ENCODE data around the gene SERPINA12. TPM values are rescaled to one million over a fixed set of nuclear protein-coding genes. Genes with fewer than 3 reads are reported as not detected.
"Not testable (repeated sequence)": the region's sequence is repeated elsewhere in the genome, so short reads cannot be mapped to it uniquely, and the experiment has no call there.

The SERPINA12 gene
- total RNA-seq, 1 experiment from 2014 or later, result not detected

DNA sequence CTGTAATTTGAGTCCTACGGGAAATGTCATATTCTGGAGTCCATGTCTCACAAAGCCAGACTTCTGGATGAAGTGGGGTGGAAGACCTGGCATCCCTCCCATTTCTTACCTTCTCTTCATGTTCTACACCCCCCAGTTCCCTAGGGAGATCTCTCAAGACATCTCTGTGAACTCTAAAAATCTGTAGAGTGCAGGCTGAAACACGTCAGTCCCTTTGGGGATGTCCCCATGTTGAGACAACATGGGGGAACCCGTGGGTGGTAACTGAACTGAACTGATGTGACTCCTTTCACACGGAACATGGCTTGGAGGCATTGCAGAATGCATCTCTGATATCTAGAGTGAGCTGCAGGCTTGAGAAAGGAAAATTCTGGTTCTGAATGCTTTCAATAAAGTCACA lies 15.2 kb downstream of the SERPINA12 start:
- no peak for DNase-seq (ENCODE audit: low read depth)

DNA sequence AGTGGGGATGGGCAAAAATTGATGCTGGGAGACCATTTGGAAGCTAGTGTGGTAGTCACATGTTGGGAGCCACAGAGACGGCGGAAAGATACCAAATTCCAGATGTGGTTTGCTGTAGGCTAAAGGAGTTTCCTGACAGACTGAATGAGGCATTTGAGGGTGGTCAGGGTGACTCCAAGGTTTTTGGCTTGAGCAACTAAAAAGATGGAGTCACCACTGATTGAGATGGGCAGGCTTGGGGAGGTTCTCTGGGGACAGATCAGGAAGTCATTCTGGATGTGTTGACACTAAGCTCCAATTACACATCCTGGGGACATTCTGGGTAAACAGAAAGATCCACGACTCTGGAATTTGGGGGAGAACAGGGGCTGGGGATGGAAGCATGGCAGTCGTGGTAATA lies 17.8 kb downstream of the SERPINA12 start:
- DNase-seq (ENCODE audit: low read depth), result no peak

DNA sequence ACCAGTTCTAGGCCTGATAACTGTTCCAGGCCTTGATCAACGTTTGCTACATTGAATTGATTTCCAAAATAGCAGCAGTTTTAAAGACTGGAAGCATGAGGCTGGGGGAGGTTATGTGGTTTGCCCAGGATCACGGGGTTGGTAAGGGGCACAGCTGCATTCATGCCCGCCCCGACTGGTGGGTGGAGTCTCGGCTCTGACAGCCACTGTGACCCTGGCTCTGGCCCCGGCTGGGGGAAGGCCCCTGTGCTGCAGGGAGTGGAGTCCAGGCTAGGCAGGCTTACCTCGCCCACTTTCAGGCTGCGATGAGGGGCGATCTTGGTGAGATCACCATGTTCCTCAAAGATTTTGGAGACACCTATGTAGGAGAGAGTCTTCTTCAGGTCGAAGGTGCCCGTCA lies 19.9 kb downstream of the SERPINA12 start:
- DNase-seq (ENCODE audit: low read depth), result no peak

DNA sequence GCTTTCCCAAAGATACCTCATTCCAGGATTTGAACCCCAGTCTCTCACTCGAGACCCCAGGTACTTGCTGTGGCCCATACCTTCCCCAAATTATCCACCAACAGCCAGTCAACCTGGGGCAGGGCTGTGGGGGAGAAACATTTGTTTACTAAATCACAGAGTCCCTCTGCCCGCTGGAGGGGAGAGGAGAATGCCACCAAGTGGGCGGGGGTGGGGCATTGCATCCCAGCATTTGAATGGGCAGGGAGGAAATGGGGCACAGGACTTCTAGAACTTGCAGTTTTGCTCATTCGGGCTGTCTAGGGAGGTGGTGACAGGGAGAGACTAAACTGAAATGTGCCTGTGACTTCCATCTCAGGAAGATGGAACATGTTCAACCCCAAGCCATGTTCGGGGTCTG lies 22.4 kb downstream of the SERPINA12 start:
- DNase-seq (ENCODE audit: low read depth), result no peak

DNA sequence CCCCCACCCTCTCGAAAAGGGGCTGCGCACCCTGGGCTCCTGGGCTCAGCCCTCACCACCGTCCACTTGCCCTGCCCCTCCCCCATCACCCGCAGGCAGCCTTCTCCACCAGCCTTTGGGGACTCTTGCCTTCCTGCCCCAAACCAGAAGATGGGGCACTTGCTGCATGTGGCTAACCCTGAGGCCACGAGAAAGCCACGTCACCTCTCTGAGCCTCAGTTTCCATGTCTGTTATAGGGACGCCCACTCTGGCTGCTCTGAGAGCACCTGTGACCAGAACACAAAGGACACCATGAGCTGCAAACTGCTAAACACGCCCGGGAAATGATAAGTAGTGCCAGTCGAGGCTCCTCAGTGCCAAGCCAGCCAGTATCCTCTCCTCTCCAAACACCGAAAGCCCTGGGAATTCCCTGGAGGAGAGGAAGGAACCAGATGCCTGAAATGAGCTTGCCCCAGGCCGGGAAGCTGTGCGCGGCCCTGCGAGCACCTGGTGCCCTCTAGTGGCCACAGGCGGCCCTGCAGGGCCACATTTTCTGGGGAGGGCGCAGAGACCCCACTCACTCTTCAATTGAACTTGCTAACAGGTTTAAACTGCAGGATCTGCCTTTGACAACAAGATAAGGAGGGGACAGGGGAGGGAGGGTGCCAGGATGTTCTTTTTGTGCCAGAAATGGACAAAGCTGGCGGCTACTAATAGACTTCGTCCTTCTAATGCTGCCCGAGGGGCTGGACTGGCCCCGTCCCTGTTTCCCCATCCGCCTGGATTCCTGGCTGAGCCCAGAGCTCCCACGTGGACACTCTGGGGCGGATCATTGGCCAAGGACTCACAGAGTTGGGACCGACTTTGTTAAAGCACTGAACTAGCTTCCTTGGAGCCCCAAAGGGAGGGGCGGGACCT lies 23.1 kb downstream of the SERPINA12 start:
- peak; percentile 48 for DNase-seq (ENCODE audit: low read depth)

DNA sequence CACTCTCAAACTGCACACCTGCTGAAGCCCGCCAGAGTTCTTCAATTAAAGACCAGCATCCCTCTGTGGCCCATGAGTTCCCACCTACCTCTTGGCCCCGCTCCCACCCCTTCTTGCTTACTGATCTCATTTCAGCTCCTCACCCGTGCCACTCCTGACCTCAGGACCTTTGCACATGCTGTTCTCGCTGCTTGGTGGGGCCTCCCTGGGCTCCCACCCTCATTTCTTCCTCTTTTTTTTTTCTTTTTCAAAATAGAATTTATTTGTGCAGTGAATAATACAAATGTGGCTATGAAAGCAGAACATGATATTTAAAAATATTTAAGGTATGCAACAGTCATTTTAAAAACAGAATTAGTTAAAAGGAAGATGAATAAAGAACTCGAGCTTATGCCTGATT lies 24.8 kb downstream of the SERPINA12 start:
- DNase-seq (ENCODE audit: low read depth), result no peak

DNA sequence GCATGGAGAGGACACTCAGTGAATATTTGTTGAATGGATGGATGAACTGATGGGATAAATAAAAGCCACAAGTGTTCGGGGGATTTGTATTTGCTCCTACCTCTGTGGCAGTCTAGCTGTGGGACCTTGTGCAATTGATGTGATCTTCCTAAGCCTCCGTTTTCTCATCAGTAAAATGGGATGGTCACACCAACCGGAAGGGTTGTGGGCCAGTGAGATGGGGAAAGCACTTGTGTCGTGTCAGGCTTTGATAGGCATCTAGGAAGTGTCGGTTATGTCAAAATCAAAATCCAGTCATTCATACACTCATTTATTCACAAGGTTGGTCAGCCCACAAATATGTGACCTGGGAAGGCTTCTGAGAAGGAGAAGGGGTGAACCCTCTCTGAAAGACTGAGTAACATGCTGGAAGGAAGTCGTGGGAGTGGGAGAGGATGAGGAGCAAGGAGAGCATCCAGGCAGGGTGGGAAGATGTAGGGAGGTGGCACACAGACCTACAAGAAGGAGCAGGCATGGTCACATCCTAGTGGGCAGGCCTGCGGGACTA lies 25.5 kb downstream of the SERPINA12 start:
- peak; percentile 64 for DNase-seq (ENCODE audit: low read depth)

DNA sequence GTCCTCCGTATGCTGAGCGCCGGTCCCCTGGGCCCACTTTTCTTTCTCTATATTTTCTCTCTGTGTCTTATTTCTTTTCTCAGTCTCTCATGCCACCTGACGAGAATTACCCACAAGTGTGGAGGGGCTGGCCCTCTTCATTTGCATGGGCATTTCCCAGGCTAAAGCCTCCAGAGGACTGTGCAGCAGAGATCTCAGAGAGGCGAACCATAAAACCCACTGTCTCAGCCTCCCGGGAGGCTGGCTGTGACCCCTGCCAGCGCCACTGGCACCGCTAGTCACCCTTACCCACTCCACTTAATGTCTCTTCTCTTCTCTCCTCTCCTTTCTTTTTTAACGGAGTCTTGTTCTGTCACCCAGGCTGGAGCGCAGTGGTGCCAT lies 26.2 kb downstream of the SERPINA12 start:
- no peak for DNase-seq (ENCODE audit: low read depth)

DNA sequence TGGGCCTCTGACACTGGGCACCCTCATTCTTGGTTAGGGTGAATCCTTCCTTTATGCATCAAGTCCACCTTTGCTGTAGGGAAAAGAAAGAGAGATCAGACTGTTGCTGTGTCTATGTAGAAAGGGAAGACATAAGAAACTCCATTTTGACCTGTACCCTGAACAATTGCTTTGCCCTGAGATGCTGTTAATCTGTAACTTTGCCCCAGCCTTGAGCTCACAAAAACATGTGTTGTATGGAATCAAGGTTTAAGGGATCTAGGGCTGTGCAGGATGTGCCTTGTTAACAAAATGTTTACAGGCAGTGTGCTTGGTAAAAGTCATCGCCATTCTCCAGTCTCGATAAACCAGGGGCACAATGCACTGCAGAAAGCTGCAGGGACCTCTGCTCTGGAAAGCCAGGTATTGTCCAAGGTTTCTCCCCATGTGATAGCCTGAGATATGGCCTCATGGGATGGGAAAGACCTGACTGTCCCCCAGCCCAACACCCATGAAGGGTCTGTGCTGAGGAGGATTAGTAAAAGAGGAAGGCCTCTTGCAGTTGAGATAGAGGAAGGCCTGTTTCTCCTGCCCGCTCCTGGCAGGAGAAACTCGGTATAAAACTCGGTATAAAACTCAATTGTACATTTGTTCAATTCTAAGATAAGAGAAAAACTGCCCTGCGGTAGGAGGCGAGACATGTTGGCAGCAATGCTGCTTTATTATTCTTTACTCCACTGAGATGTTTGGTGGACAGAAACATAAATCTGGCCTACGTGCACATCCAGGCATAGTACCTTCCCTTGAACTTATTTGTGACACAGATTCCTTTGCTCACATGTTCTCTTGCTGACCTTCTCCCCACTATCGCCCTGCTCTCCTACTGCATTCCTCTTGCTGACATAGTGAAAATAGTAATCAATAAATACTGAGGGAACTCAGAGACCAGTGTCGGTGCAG lies 26.9 kb downstream of the SERPINA12 start:
- DNase-seq (ENCODE audit: low read depth), result not testable (repeated sequence)

DNA sequence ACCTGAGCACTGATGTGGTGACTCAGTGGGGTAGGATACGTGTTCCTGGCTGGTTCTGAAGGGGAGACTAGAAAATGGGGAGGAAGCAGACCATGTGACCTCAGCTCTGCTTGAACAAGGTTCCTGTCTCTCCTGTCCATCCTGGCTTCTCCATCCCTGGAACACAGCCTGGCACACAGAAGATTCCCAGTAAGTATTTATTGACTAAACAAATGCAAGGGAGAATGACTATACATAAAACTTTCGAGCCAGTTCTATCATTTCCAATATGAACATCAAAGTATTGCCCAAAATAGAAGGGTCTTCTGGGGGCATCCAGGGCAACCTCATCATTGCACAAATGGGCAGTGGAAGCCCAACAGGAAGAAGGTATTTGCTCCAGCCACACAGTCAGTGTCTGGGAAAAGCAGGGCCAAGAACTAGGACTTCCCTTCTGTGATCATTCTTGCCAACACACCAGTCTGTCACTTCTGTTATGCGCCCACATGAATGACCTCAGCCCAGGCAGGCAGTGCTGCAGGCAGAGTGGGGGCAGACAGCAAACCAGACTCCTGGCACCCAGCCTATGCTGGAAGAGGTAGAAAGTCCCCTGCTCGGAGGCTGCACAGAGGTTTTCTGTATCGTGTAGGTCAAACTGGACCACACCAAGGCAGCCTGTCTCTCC lies 27.7 kb downstream of the SERPINA12 start:
- peak; percentile 71 for DNase-seq (ENCODE audit: low read depth)

DNA sequence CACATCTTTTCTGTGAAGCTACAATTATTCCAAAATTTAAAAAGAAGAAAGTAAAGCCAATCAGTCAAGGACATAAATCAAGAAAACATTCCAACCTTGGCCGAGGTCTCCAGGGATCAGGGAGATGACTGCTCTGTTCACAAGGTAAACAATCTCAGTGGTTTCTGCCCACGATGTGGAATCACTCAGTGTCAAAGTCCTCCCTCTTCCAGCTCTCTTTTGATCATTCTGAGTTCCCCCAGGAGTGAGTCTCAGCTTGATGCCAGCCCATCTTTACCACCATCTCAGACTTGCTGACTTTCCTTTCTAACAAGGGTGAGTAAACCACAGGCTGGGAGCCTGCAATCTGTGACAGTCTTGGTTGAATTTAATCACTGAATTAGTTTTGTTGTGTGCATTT lies 28.5 kb downstream of the SERPINA12 start:
- DNase-seq (ENCODE audit: low read depth), result peak; percentile 49

DNA sequence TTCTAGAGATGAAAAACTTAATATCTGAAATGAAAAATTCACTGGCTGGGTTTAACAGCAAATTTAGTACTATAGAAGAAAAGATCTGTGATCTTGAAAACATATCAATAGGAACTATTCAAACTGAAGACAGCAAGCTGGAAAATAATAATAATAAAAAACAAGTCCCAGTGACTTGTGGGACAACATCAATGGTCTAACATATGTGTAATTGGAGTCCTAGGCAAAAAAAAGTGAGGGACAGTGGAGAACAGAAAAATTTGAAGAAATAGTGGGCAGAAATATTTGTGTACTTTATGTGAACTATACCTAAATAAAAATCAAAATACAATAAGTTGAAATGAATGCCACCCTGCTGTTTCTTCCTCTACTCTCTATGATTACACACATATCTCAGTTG lies 30.8 kb downstream of the SERPINA12 start:
- DNase-seq (ENCODE audit: low read depth), result no peak

DNA sequence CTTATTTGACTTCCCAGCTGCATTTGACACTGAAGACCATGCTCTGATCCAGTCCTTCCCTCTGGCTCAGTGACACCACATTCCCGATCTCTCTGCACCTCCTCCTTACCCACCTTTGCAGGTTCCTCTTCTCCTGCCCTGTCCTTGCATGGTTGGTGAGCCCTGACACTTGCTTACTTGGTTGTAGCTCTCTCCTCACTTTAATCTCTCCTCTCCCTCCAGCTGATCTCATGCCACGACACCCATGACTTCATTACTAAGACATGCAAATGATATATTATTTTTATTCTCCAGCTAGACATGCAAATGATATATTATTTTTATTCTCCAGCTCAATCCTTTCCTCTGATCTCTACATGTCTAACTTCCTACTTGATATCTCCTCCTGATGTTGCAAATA lies 33.2 kb downstream of the SERPINA12 start, which contains the start of gene SERPINA9:
SERPINA9 (minus strand) TSS at position 175 of the 400 bp plus-strand sequence. CDS start 6,357 bp downstream, outside the sequence.
- no peak for DNase-seq (ENCODE audit: low read depth)

DNA sequence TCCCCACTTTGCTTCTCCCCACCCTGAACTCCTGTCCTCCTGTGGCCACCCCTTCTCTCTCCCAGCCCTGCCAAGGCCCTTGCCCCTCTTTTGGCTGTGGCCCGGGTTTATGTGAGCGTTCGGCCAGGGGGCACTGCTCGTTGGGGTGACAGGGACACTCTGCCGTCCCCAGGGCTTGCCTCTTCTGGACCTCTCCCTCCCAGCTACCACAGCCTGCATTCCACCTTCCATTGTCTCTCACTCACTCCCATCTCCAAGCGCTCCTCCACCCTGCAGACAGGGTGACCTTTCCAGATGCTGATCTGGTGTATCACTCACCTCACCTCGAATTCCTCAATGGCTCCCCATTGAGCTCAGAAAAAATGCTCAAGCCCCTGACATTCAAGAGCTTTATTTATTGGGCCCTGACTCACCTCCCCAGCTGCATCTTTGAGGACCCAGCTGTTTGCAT lies 34.7 kb downstream of the SERPINA12 start:
- DNase-seq (ENCODE audit: low read depth), result peak; percentile 51

DNA sequence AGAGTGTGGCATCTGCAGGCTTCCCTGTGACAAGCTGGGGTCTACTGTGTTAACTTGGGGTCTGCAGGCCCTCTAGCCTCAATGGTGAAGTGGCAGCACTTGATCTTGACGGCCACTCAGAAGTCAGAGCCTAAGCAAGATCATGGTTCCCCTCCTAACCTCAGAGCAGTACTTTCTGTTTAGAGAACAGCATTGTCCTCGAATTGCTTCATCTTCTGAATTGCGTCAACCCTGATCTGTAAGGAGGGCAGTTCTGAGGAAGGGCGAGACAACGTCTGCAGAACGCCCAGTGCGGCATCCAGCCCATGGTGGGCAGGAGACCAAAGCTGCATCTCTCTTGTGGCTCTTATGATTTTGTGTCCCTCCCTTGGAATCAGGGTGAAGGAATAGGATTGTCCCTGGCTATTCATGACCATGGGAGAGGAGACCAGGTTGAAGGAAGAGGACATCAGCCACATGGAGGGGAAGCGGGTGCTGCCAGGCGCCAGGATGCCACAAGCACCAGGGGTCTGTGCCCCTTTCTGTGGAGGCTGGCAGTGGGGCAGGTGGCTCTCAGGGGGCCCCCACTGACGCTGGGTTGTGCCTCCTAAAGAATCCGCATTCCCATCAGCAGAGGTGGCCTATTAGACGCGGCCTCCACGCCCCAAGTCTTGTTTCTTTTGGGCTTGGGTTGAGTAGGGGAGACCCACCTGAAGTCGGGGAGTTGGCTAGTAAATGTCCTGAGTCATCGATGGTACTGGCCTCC lies 35.4 kb downstream of the SERPINA12 start:
- no peak for DNase-seq (ENCODE audit: low read depth)

DNA sequence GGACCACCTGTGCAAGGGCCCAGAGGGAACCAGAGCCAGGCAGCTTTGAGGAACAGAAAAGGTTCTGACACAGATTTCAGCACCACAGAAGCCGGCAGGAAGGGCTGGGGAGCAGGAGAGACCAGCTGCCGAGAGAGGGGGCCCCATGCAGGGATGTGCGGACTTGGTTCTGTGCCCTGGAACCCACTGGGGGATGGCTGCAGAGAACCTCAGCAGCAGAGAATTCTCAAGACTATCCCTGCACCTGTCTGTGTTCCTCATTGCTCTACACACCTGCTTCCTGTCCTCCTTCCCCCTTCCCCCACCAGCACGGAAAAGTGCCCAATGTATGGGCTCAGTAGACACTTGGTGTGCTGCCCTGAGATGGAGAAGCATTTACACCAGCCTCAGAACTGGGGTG lies 36.4 kb downstream of the SERPINA12 start:
- no peak for DNase-seq (ENCODE audit: low read depth)

DNA sequence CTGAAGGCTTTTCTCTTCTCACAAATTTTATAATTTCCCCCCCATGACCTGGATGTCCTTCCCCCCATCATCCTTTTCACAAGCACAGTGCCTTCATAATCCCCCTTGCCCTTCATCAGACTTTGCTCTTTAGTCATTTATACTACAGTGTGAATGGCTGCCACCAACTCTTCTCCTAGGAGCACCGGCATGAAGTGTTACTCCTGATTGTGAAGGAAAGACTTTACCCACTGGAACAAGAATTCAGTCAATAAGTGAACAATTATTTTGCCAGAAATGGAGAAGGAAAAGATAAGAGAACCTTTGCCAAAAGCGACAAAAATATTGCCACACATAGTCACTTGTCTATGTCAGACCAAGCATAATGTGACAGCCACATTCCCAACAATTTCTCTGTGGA lies 38.2 kb downstream of the SERPINA12 start:
- no peak for DNase-seq (ENCODE audit: low read depth)

DNA sequence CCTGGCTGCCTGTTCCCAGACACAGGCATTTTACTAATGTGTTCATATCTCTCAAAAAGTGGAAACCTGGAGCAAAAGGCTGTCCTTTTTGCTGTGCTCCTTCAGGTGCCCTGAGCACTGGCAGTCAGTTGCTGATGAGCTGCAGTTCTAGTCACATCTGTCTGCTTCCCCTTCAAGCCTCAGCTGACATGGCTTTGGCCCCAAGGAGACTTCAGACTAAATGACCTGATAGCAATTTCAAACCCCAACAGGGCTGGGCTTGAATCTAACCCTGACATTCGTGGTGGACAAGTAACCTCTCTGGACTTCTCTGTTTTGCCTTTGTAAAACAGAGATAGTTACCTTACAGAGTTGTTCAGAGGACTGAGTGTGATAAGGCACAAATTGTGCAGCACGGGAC lies 39.0 kb downstream of the SERPINA12 start:
- DNase-seq (ENCODE audit: low read depth), result no peak

DNA sequence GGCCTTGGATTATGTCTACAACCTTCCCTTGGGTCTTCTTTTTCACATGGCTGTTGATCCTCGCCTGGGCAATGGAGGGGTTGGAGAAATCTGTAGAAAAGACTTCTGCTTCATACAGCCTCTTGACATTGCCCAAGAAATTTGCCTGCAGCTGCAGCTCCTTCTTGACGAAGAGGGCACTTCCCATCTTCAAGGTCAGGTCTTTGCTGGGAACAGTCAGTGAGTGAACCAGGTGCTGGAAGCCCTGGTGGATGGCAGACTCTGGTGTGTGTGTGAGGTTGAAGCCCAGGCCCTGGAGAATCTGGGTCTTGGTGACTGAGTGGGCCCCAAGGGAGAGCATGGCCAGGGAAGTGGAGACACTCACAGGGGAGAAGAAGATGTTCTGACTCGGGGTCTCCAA lies 40.0 kb downstream of the SERPINA12 start:
- DNase-seq (ENCODE audit: low read depth), result no peak

DNA sequence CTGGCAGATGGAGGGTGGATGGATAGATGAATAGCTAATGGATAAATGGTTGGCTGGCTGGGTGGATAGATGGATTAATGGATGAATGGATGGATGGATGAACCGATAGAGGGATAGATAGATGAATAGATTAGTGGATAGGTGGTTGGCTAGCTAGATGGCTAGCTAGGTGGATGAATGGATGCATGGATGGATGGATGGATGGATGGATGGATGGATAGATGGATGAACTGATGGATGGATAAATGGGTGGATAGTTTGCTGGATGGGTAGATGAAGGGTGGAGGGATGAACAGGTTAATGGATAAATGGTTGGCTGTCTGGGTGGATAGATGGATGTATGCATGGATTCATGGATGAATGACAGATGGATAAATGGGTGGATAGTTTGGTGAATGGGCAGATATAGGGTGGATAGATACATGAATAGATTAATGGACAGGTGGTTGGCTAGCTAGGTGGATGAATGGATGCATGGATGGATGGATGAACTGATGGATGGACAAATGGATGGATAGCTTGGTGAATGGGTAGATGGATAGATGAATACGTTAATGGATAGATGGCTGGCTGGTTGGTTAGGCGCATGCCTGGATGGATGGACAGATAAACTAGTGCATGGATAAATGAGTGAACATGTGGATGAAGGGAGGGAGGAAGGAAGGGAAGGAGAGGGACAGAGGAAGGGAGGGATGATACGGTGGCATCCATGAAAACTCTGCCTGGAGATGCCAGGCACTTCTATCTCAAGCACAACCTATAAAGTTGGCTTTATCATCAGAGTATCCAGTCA lies 41.3 kb downstream of the SERPINA12 start:
- no peak for DNase-seq (ENCODE audit: low read depth)
